ENCODE results near the gene TKT.

GRCh38 chr3:53232641-53233377 is 23.0 kb downstream of the TKT start:
- TF ChIP-seq, protein P1, sequence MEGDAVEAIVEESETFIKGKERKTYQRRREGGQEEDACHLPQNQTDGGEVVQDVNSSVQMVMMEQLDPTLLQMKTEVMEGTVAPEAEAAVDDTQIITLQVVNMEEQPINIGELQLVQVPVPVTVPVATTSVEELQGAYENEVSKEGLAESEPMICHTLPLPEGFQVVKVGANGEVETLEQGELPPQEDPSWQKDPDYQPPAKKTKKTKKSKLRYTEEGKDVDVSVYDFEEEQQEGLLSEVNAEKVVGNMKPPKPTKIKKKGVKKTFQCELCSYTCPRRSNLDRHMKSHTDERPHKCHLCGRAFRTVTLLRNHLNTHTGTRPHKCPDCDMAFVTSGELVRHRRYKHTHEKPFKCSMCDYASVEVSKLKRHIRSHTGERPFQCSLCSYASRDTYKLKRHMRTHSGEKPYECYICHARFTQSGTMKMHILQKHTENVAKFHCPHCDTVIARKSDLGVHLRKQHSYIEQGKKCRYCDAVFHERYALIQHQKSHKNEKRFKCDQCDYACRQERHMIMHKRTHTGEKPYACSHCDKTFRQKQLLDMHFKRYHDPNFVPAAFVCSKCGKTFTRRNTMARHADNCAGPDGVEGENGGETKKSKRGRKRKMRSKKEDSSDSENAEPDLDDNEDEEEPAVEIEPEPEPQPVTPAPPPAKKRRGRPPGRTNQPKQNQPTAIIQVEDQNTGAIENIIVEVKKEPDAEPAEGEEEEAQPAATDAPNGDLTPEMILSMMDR (IDR thresholded peaks at IDR 0.05), result no peak
- TF ChIP-seq POLR2A (IDR thresholded peaks at IDR 0.05), result no peak
